Panc1 (cell line): ENCODE data around the gene DYNLT1. TPM values are rescaled to one million over a fixed set of nuclear protein-coding genes. Genes with fewer than 3 reads are reported as not detected.

Experiments
- ATAC-seq: fragments of 200-7000 bp; cut with Tn5 transposase; 2 replicates; pipeline ENCODE4 v1.9.1; 2020; ENCODE audit warnings: mild to moderate bottlenecking, moderate library complexity
- BruUV-seq: library from RNA; stranded (reverse); fragments of 400-500 nt; replicated peaks from 2 replicates; lab custom pipeline; 2021; lab: Mats Ljungman, UMichigan
- CTCF ChIA-PET: fragments of 300-600 bp; sonication (Branson Sonifier 250); formaldehyde crosslinking; loops from one replicate; lab custom pipeline; 2022; ENCODE audit warnings: antibody characterized with exemption; lab: Charles Lee
- POLR2A ChIA-PET: fragments of 300-600 bp; sonication (Branson Sonifier 250); formaldehyde crosslinking; loops from one replicate; lab custom pipeline; 2022; ENCODE audit warnings: antibody characterized with exemption; lab: Charles Lee
- DNase-seq: peaks from one replicate; pipeline ENCODE4 v3.0.0-alpha.2; 2010; ENCODE audit warnings: low read depth, low spot score
- H3K27ac ChIP-seq: 2 replicates; pipeline ENCODE4 v1.5.1; 2011; ENCODE audit warnings: mild to moderate bottlenecking, low read length, inconsistent platforms
- H3K27me3 ChIP-seq: fragments of 200-500 bp; sonication (Bioruptor generic); 2 replicates; pipeline ENCODE4 v1.6.0; 2014; ENCODE audit warnings: low read length, inconsistent platforms; ENCODE audit not compliant: control insufficient read depth, insufficient read depth
- H3K36me3 ChIP-seq: fragments of 200-500 bp; sonication (Bioruptor generic); 2 replicates; pipeline ENCODE4 v1.5.1; 2014; ENCODE audit warnings: inconsistent platforms, mild to moderate bottlenecking, low read length, moderate library complexity; ENCODE audit not compliant: control insufficient read depth, insufficient read depth
- H3K4me1 ChIP-seq: 2 replicates; pipeline ENCODE4 v1.5.1; 2011; ENCODE audit warnings: inconsistent platforms, mild to moderate bottlenecking, low read length, moderate library complexity; ENCODE audit not compliant: control insufficient read depth, insufficient read depth
- H3K4me3 ChIP-seq, 2 experiments: 2 replicates each; pipeline ENCODE4 v1.5.1; 2011 to 2012; ENCODE audit warnings: low read depth in 2 of 2, low read length in 2 of 2, mild to moderate bottlenecking in 2 of 2, inconsistent platforms in 1 of 2, moderate library complexity in 1 of 2
- H3K9me3 ChIP-seq: fragments of 200-500 bp; sonication (Bioruptor generic); 2 replicates; pipeline ENCODE4 v1.5.1; 2014; ENCODE audit warnings: low read depth, mild to moderate bottlenecking, inconsistent platforms, low read length, moderate library complexity; ENCODE audit not compliant: control insufficient read depth, insufficient read depth
- POLR2AphosphoS5 ChIP-seq: IDR thresholded peaks from 2 replicates; pipeline ENCODE4 v1.6.1; 2012; ENCODE audit warnings: mild to moderate bottlenecking, low read depth, low read length, moderate library complexity
- SIN3A ChIP-seq: IDR thresholded peaks from 2 replicates; pipeline ENCODE4 v1.6.1; 2012; ENCODE audit warnings: low read depth, mild to moderate bottlenecking, low read length, moderate library complexity, borderline replicate concordance; ENCODE audit not compliant: insufficient read depth
- TCF7L2 ChIP-seq: IDR thresholded peaks from 2 replicates; pipeline ENCODE4 v1.6.1; 2011; ENCODE audit warnings: mild to moderate bottlenecking, low read depth, low read length, inconsistent platforms
- in situ Hi-C: cut with HindIII; loops from 2 replicates; pipeline ENCODE4 v1.10.0; 2016; ENCODE audit warnings: low sequenced_read_pairs, low pct_unique_long_range_greater_than_20kb
- intact Hi-C: fragments of 100-400 bp; cut with micrococcal nuclease; formaldehyde crosslinking; loops from one replicate; pipeline ENCODE4 v1.10.0; 2022; ENCODE audit not compliant: unreplicated experiment
- total RNA-seq: library from RNA; stranded (reverse); gene quantifications from one replicate; pipeline ENCODE4 v1.2.1, GENCODE V29; 2021; ENCODE audit not compliant: unreplicated experiment
- TF ChIP-seq, protein P1 (sequence below): fragments of 450-650 bp; IDR thresholded peaks from 2 replicates; pipeline ENCODE4 v1.5.1; 2017; ENCODE audit warnings: mild to moderate bottlenecking
- TF ChIP-seq, protein P2 (sequence below), 2 experiments: IDR thresholded peaks; 2 replicates each; pipeline ENCODE4 v1.6.1; 2011 to 2012; ENCODE audit warnings: low read depth in 2 of 2, control low read depth in 1 of 2, low read length in 1 of 2, mild to moderate bottlenecking in 1 of 2, moderate library complexity in 1 of 2; ENCODE audit not compliant: insufficient read depth in 1 of 2

Gene DYNLT1
- total RNA-seq, 1 experiment from 2014 or later, result 137 TPM

DNA sequence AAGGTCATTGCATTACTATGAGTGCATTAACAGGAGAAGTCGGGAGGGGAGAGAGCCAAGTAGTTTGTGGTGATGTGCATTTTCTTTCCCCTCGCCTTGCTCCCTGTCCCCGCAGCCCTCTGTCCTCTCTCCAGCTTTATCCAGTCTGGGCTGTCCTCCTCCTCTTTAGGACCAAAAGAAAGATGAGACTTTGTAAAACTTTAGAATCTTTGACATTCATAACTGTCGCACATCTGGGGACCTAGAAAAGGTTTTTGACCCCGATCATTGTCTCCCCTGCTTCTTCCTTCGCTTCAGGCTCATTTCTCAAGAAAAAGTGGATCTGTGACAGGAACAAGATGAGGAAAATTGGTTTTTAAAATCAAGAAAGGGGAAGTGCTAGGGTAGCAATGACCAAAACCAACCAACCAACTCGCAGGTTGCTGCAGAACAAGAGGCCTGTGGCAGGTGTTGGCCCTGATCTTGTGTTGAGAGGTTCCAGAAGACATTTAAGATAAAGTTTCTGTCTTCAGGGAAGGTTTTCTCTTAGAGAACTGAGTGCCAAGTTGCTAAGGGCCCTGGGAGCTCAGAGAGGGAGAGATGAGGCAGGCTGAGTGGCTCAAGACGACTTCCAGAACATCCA, 22.9 kb upstream of the DYNLT1 start:
- H3K27ac ChIP-seq, result no peak overlapping the region
- H3K4me3 ChIP-seq, result no peak overlapping the region
- no peaks in the 10 kb centered on the region for H3K36me3 ChIP-seq
- H3K4me1 ChIP-seq, result no peaks in the 10 kb centered on the region
- intact Hi-C loops (no loop called here), in situ Hi-C loops (no loop called here)
- ATAC-seq (no peak), DNase-seq (no peak)
- CTCF ChIA-PET, result no interaction called here
- TF ChIP-seq, protein P1, sequence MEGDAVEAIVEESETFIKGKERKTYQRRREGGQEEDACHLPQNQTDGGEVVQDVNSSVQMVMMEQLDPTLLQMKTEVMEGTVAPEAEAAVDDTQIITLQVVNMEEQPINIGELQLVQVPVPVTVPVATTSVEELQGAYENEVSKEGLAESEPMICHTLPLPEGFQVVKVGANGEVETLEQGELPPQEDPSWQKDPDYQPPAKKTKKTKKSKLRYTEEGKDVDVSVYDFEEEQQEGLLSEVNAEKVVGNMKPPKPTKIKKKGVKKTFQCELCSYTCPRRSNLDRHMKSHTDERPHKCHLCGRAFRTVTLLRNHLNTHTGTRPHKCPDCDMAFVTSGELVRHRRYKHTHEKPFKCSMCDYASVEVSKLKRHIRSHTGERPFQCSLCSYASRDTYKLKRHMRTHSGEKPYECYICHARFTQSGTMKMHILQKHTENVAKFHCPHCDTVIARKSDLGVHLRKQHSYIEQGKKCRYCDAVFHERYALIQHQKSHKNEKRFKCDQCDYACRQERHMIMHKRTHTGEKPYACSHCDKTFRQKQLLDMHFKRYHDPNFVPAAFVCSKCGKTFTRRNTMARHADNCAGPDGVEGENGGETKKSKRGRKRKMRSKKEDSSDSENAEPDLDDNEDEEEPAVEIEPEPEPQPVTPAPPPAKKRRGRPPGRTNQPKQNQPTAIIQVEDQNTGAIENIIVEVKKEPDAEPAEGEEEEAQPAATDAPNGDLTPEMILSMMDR, result no peak
- TF ChIP-seq TCF7L2 (no peak), SIN3A (no peak), POLR2AphosphoS5 (no peak)
- TF ChIP-seq, protein P2, sequence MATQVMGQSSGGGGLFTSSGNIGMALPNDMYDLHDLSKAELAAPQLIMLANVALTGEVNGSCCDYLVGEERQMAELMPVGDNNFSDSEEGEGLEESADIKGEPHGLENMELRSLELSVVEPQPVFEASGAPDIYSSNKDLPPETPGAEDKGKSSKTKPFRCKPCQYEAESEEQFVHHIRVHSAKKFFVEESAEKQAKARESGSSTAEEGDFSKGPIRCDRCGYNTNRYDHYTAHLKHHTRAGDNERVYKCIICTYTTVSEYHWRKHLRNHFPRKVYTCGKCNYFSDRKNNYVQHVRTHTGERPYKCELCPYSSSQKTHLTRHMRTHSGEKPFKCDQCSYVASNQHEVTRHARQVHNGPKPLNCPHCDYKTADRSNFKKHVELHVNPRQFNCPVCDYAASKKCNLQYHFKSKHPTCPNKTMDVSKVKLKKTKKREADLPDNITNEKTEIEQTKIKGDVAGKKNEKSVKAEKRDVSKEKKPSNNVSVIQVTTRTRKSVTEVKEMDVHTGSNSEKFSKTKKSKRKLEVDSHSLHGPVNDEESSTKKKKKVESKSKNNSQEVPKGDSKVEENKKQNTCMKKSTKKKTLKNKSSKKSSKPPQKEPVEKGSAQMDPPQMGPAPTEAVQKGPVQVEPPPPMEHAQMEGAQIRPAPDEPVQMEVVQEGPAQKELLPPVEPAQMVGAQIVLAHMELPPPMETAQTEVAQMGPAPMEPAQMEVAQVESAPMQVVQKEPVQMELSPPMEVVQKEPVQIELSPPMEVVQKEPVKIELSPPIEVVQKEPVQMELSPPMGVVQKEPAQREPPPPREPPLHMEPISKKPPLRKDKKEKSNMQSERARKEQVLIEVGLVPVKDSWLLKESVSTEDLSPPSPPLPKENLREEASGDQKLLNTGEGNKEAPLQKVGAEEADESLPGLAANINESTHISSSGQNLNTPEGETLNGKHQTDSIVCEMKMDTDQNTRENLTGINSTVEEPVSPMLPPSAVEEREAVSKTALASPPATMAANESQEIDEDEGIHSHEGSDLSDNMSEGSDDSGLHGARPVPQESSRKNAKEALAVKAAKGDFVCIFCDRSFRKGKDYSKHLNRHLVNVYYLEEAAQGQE (IDR thresholded peaks at IDR 0.05; ENCODE audit: insufficient read depth in 1 of 2, low read depth in 2 of 2, low read length in 1 of 2), result no peak
- no TSS peak for BruUV-seq
- no peaks in the 10 kb centered on the region for H3K9me3 ChIP-seq
- peaks cover 9% of the 10 kb centered on the region; the same call in 1 of the 2 replicates for H3K27me3 ChIP-seq
- POLR2A ChIA-PET, result no interaction called here

DNA sequence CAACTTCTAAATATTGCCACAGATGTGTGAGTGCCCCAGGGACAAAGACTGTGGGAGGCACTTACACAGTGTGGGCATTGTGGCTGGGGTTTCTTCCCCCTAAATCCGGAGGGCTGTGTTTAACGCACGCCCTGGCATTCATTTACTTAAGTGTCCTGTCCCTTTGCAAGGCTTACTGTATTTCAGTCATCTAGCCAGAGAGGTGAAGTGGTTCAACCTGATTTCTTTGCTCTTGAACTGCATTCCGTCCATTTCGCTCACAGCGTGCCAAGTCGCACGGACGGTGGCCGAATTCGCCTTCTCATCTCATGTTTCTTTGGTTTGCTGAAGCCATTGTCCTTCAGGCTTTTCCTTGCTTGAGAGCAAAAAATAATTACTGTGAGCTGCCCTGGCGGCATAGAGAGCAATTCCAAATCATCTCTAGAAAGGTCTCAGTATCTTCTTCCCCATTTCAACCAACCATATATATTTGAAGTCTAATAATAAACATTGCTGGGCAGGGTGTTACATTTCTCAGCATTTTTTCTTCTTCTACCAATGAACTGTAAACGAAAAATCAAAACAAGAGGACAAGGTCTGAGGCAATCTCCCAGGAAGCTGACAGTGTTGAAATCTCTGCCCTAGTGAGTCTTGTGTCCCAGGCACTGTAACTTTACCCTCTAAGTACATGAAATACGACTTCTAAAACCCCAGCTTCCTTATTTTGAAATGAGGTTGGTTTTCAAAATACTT, 22.3 kb upstream of the DYNLT1 start:
- ChIA-PET POLR2A (no interaction called here), CTCF (no interaction called here)
- Histone ChIP-seq H3K4me1 (no peaks in the 10 kb centered on the region), H3K27ac (no peak overlapping the region), H3K36me3 (no peaks in the 10 kb centered on the region), H3K27me3 (peaks cover 9% of the 10 kb centered on the region; the same call in 1 of the 2 replicates), H3K4me3 (no peak overlapping the region), H3K9me3 (no peaks in the 10 kb centered on the region)
- BruUV-seq, result no TSS peak
- DNase-seq (no peak), ATAC-seq (no peak)
- in situ Hi-C loops (no loop called here), intact Hi-C loops (no loop called here)
- no peak for TF ChIP-seq SIN3A
- TF ChIP-seq, protein P2 (IDR thresholded peaks at IDR 0.05; ENCODE audit: insufficient read depth in 1 of 2, low read depth in 2 of 2, low read length in 1 of 2), result no peak
